ENCODE data around the gene PANX3. TPM values are rescaled to one million over a fixed set of nuclear protein-coding genes. Genes with fewer than 3 reads are reported as not detected.

The PANX3 gene
- total RNA-seq, 1 experiment from 2014 or later, result not detected

DNA sequence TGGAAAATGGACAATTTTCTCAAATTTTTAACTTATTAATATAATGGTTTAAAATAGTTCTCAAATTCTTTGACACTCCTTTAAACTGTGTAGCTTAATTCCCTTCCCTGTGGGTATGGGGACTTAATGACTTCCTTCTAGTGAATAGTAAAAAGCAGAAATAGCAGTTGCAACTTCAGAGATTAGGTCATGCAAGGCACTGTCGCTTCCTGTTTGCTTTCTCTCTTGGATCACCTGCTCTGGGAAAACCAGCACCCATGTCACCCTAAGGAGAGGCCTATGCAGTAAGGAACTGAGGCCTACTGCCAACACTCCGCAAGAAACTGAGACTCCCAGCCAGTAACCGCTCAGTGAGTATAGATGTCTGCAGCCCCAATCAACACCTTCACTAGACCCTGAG lies 5.5 kb upstream of the PANX3 start:
- intact Hi-C loops (cut with micrococcal nuclease), result no loop called here
- Mint-ChIP-seq H3K9me3 (ENCODE audit: unreplicated experiment) (no peaks in the 10 kb centered on the region), H3K27me3 (ENCODE audit: insufficient read depth, unreplicated experiment) (peaks cover 7% of the 10 kb centered on the region), H3K4me3 (ENCODE audit: unreplicated experiment) (no peak overlapping the region), H3K4me1 (ENCODE audit: insufficient read depth, unreplicated experiment) (no peaks in the 10 kb centered on the region), H3K27ac (ENCODE audit: low read depth, unreplicated experiment) (no peak overlapping the region), H3K36me3 (ENCODE audit: insufficient read depth, unreplicated experiment) (no peaks in the 10 kb centered on the region)
- no TSS peak for BruUV-seq (replicated peaks)
- CTCF ChIA-PET, result interaction anchor here (0.5 to 1.2 kb wide), 3 partner anchors 13 to 385 kb away, joined by 3 to 4 read pairs (median 3); no protein-coding TSS in a partner anchor
- POLR2A ChIA-PET, result no interaction called here
- no peak for DNase-seq (ENCODE audit: unreplicated experiment)
- TF ChIP-seq, protein P1, sequence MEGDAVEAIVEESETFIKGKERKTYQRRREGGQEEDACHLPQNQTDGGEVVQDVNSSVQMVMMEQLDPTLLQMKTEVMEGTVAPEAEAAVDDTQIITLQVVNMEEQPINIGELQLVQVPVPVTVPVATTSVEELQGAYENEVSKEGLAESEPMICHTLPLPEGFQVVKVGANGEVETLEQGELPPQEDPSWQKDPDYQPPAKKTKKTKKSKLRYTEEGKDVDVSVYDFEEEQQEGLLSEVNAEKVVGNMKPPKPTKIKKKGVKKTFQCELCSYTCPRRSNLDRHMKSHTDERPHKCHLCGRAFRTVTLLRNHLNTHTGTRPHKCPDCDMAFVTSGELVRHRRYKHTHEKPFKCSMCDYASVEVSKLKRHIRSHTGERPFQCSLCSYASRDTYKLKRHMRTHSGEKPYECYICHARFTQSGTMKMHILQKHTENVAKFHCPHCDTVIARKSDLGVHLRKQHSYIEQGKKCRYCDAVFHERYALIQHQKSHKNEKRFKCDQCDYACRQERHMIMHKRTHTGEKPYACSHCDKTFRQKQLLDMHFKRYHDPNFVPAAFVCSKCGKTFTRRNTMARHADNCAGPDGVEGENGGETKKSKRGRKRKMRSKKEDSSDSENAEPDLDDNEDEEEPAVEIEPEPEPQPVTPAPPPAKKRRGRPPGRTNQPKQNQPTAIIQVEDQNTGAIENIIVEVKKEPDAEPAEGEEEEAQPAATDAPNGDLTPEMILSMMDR (IDR thresholded peaks at IDR 0.05; ENCODE audit: unreplicated experiment), result no peak

DNA sequence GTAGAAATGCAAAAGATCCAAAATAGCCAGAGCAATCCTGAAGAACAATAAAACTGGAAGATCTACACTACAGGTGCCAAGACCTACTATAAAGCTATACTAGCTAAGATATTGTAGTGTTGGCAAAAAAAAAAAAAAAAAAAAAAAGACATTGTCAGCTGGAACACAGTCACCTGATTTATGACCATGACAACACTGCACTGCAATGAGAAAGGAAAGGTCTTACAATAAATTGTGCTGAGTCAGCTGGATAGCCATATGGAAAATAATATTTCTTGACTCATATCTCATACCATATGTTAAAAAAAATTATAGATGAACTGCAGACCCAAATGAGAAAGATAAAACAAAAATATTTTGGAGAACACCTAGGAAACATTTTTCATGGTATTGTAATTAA lies 3.1 kb upstream of the PANX3 start:
- Mint-ChIP-seq H3K27me3 (ENCODE audit: insufficient read depth, unreplicated experiment) (peaks cover 8% of the 10 kb centered on the region), H3K36me3 (ENCODE audit: insufficient read depth, unreplicated experiment) (no peaks in the 10 kb centered on the region), H3K4me3 (ENCODE audit: unreplicated experiment) (no peak overlapping the region), H3K9me3 (ENCODE audit: unreplicated experiment) (no peaks in the 10 kb centered on the region), H3K27ac (ENCODE audit: low read depth, unreplicated experiment) (no peak overlapping the region), H3K4me1 (ENCODE audit: insufficient read depth, unreplicated experiment) (no peaks in the 10 kb centered on the region)
- intact Hi-C loops (cut with micrococcal nuclease), result no loop called here
- TF ChIP-seq, protein P1 (IDR thresholded peaks at IDR 0.05; ENCODE audit: unreplicated experiment), result no peak
- no TSS peak for BruUV-seq (replicated peaks)
- CTCF ChIA-PET, result interaction anchor here (0.6 to 1.0 kb wide), 4 partner anchors 23 to 1551 kb away, joined by 3 to 4 read pairs (median 3); no protein-coding TSS in a partner anchor
- DNase-seq (ENCODE audit: unreplicated experiment), result no peak
- POLR2A ChIA-PET, result no interaction called here

DNA sequence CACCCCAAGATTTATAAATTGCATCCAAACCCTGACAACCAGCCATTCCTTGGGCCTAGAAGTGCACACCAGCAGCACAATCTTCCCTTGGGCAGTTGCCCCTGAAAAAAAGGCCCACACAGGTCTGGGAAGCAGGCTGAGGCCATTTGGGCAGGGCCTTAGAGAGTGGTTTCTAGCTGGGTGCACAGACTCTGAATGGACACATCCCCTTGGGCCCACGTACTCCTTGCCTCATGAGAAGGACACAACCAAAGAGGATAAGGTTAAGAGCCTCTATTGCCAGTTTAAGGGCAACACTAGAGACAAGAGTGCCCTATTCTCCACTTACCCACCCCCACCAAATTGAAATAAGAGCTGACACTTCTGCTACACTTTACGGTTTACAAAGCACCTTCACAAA lies 933 bp upstream of the PANX3 start:
- Mint-ChIP-seq H3K36me3 (ENCODE audit: insufficient read depth, unreplicated experiment) (no peaks in the 10 kb centered on the region), H3K27ac (ENCODE audit: low read depth, unreplicated experiment) (no peak overlapping the region), H3K9me3 (ENCODE audit: unreplicated experiment) (no peaks in the 10 kb centered on the region), H3K4me1 (ENCODE audit: insufficient read depth, unreplicated experiment) (no peaks in the 10 kb centered on the region), H3K27me3 (ENCODE audit: insufficient read depth, unreplicated experiment) (peaks cover 19% of the 10 kb centered on the region), H3K4me3 (ENCODE audit: unreplicated experiment) (no peak overlapping the region)
- intact Hi-C loops (cut with micrococcal nuclease), result no loop called here
- POLR2A ChIA-PET, result no interaction called here
- DNase-seq (ENCODE audit: unreplicated experiment), result no peak
- TF ChIP-seq, protein P1 (IDR thresholded peaks at IDR 0.05; ENCODE audit: unreplicated experiment), result no peak
- no TSS peak for BruUV-seq (replicated peaks)
- CTCF ChIA-PET, result interaction anchor here (0.6 to 0.9 kb wide), 4 partner anchors 25 to 1458 kb away, joined by 3 to 10 read pairs (median 4); no protein-coding TSS in a partner anchor

DNA sequence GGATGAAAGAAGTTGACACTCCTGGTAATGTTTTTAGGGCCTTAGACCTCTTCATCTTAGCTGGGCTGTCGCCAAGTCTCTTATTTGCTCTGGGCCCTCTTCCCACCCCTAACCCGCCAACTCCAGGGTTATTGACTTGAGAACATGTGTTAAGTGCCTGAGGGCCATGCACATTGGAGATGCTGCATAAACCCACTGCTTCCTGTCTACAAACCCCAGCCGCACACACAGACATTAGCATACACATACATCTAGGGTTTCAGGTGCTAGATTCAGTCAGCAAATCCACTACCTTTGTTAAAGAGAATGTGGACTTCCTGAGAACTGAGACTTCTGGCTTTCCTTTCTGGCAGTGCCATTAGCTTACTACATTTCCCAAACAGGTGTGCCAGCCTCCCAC lies 817 bp downstream of the PANX3 start:
- no peak overlapping the region for H3K4me3 Mint-ChIP-seq (ENCODE audit: unreplicated experiment)
- peaks cover 19% of the 10 kb centered on the region for H3K27me3 Mint-ChIP-seq (ENCODE audit: insufficient read depth, unreplicated experiment)
- H3K9me3 Mint-ChIP-seq (ENCODE audit: unreplicated experiment), result no peaks in the 10 kb centered on the region
- BruUV-seq (replicated peaks), result no TSS peak
- CTCF ChIA-PET, result interaction anchor here (0.6 to 0.9 kb wide), 3 partner anchors 33 to 1207 kb away, joined by 3 to 4 read pairs (median 3); no protein-coding TSS in a partner anchor
- no peaks in the 10 kb centered on the region for H3K36me3 Mint-ChIP-seq (ENCODE audit: insufficient read depth, unreplicated experiment)
- no peak overlapping the region for H3K27ac Mint-ChIP-seq (ENCODE audit: low read depth, unreplicated experiment)
- POLR2A ChIA-PET, result interaction anchor here (1.4 kb wide), 1 partner anchor 10 kb away, joined by 3 read pairs; the partner anchor contains the start of gene TBRG1
- intact Hi-C loops (cut with micrococcal nuclease), result no loop called here
- no peaks in the 10 kb centered on the region for H3K4me1 Mint-ChIP-seq (ENCODE audit: insufficient read depth, unreplicated experiment)
- TF ChIP-seq, protein P1 (IDR thresholded peaks at IDR 0.05; ENCODE audit: unreplicated experiment), result no peak
- DNase-seq (ENCODE audit: unreplicated experiment), result no peak
